H54 (cell line): ENCODE measurements around the gene BCR.

Source experiments
- DNase-seq: peaks from one replicate; pipeline ENCODE4 v3.0.0; 2011; ENCODE audit warnings: low spot score, mixed read lengths; ENCODE audit not compliant: insufficient read length
- FAIRE-seq: peaks from 3 replicates; lab custom pipeline; 2011; peaks lifted over from hg19 to GRCh38; lab: Jason Lieb, UNC
- POLR2A ChIP-seq: IDR thresholded peaks from 2 replicates; pipeline ENCODE4 v1.6.1; 2011; ENCODE audit warnings: low read depth, mild to moderate bottlenecking, low read length

BCR gene

DNA sequence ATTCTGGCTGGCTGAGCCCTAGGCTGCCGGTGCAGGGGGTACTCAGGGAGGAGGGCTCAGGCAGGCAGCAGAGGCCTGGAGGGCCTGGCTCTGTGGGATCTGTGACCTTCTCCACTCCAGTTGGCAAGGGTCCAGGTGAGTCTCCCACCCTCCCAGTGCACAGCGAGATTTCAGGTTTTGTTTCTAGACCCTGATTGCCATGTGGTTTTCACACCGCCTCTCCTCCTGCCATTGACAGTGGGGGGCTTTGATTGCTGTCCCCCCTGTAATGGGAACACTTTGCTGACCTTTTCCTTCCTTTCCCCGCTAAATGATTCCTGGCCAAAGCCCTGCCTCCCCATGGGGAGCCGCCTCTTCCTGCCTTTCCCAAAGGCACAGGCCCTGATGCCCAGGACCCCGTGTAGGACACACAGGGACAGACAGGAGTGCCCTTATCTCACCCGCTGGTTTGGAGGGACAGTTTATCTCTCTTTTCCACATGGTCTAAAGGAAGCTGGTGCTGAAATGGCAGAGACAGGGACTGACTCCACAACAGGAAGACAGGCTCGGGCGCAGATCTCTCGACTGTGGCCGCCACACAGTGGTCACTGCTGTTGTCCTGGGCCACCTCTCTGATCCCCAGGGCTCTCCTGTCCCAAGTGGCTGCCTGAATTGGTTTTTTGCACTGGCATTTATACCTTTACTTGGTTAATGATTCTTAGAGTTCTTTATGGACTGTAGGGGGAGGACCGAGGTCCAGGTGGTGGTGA, 43.4 kb downstream of the BCR start:
- TF ChIP-seq POLR2A, result no peak
- FAIRE-seq, result no peak
- no peak for DNase-seq

GRCh38 chr22:23224846-23225245, 44.5 kb downstream of the BCR start:
- TF ChIP-seq POLR2A, result no peak
- DNase-seq (no peak), FAIRE-seq (no peak)

- no peak for TF ChIP-seq POLR2A
- no peak for DNase-seq
- FAIRE-seq, result no peak
These were observed 45.0 kb downstream of the BCR start for GRCh38 chr22:23225337-23225723.

- no peak for FAIRE-seq
- no peak for TF ChIP-seq POLR2A
- peak; percentile 50 for DNase-seq
These were observed 45.6 kb downstream of the BCR start for GRCh38 chr22:23225724-23226496.

GRCh38 chr22:23226497-23226850, 46.2 kb downstream of the BCR start:
- DNase-seq (no peak), FAIRE-seq (no peak)
- no peak for TF ChIP-seq POLR2A

DNA sequence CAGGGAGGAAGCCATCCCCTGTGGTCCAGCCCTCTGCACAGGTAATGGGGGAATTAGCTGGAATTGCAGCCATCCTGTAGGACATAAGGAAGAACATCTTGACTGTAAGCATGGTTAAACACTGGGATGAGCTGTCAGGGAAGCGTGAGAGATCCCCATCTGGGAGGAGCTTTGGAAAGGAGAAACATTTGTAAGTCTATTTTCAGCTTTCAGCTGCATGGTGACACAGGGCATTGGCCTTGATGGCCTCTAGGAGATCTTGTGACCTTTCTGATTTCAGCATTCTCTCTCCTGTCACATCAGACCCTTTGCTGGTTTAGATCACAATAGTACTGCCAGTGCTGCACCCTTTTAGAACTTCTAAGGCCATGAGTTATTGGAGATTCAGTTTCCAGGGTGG, 47.1 kb downstream of the BCR start:
- FAIRE-seq, result no peak
- DNase-seq, result no peak
- no peak for TF ChIP-seq POLR2A

DNA sequence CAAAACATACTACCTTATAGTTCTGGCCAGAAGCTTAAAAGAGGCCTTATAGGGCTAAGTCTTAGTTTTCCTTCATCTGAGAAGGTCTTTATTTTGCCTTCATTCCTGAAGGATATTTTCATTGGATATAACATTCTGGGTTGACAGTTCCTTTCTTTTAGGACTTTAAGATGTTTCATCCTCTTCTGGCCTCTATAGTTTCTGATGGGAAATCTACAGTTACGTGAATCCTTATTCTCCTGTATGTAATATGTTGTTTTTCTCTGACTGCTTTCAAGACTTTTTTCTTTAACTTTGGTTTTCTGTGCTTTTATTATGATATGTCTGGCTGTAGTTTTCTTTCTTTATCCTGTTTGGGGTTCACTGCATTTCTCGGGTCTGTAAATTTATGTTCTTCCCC, 48.2 kb downstream of the BCR start:
- no peak for TF ChIP-seq POLR2A
- FAIRE-seq (no peak), DNase-seq (no peak)

GRCh38 chr22:23229646-23230045, 49.3 kb downstream of the BCR start:
- TF ChIP-seq POLR2A, result no peak
- FAIRE-seq (no peak), DNase-seq (no peak)

- FAIRE-seq (no peak), DNase-seq (no peak)
- no peak for TF ChIP-seq POLR2A
These were observed 50.2 kb downstream of the BCR start for GRCh38 chr22:23230348-23231068.

DNA sequence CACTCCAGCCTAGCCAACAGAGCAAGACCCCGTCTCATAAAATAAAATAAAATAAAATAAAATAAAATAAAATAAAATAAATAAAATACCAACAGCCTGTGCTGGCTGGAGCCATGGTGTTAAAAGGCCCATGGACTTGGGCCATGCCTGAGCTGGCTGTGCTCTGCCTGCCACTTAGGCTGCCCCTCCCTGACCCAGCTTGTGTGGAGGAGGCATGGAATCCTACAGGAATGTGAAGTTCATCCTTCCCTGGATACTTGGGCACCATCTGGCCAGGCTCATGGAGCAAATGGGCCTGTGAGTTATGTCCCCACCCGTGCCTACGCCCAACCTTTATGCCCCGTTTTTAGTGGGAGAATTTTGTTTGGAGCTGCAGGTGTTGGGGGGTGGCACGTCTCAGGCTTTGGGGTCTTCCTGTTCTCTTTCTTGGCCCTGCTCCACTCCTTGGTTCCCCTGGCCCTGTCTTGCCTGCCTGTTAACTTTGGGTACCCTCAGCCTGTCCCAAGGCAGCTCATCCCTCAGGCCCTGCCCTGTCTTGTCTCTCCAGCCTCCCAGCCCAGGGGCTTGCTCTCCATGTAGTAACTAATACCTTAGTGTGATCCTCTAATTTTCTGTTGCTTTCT, 51.3 kb downstream of the BCR start:
- no peak for TF ChIP-seq POLR2A
- DNase-seq (no peak), FAIRE-seq (no peak)

GRCh38 chr22:23232094-23232905, 52.0 kb downstream of the BCR start:
- DNase-seq (no peak), FAIRE-seq (no peak)
- TF ChIP-seq POLR2A, result no peak

GRCh38 chr22:23233084-23233531, 52.8 kb downstream of the BCR start:
- DNase-seq (no peak), FAIRE-seq (no peak)
- TF ChIP-seq POLR2A, result no peak
